GM12864 (cell line): ENCODE results near the gene SRSF12.

Source experiments
- DNase-seq: peaks from one replicate; pipeline ENCODE4 v3.0.0-alpha.2; 2011; ENCODE audit warnings: low read depth
- H3K4me3 ChIP-seq: 2 replicates; pipeline ENCODE4 v1.5.1; 2011; ENCODE audit warnings: mild to moderate bottlenecking, low read depth, low read length, control low read depth
- CTCF ChIP-seq: IDR thresholded peaks from 2 replicates; pipeline ENCODE4 v1.5.1; 2011; ENCODE audit warnings: low read depth, mild to moderate bottlenecking, moderate library complexity, low read length, control low read depth, inconsistent platforms; ENCODE audit errors: missing control alignments

Gene SRSF12

DNA sequence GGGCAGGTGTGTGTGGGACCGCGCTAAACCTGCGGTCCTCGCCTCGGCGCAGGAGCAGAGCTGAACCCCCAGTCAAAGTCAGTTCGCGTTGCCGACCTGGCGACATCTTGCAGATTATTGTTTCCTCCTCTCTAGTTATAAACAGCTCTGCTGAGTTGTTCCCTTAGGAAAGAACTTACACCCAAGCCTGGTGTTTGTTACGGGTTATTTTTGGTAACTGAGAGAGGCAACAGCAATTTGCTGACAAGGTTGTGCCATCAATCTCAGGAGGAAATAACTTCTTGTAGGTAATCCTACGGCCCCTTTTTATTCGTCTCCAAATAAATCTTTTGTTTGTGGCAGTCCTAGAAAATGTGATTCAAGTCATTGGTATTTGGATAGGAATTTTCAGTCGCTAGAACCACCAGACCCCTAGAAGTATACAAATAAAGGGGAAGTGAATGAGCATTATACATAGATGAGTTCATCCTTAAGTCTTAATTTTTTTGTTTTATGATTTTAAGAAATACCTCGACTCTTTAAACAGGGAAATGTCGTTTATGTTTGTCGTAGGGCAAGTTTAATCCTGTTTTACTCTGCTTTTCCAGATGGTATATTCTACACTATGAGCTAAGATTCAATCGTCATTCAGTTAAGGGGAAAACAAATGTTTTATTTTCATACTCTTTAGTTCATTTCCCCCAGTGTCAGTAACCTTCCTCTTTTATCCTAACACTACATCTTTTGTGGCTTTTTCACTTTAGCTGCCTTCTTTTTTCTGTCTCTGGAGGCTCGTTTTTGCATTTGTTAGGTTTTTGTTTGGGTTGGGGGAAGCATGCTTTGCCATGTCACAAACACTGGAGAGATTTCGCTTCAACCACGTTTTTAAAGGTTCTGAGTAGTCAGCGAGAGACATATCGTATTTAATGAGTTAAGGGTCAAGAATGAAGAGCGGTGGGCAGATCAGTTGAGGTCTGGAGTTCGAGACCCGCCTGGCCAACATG, 29.1 kb upstream of the SRSF12 start:
- H3K4me3 ChIP-seq = peak overlapping the region; percentile 92
- DNase-seq = no peak
- no peak for TF ChIP-seq CTCF

DNA sequence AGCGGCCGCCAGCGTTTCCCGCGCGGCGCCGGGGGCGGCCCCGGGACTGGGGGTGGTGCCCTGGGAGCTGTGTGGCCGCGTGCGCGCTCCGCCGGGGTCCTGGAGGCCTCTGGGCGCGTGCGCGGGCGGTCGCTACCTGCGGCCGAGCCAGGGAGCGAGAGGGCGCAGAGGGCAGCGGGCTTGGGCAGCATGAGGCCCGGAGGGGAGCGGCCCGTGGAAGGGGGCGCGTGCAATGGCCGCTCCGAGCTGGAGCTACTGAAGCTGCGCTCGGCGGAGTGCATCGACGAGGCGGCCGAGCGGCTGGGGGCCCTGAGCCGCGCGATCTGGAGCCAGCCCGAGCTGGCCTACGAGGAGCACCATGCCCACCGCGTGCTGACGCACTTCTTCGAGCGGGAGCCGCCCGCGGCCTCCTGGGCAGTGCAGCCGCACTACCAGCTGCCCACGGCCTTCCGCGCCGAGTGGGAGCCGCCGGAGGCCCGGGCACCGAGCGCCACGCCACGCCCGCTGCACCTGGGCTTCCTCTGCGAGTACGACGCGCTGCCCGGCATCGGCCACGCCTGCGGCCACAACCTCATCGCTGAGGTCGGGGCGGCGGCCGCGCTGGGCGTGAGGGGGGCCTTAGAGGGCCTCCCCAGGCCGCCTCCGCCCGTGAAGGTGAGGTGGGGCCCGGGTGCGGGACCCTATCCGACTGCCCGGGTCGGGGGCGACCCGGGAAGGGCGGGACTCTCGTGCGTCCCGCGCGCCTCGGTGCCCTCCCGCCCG, 28.3 kb upstream of the SRSF12 start, which contains the start of gene PM20D2:
Gene PM20D2 (plus strand): TSS at position 100 of the 762 bp plus-strand sequence. CDS start 90 bp downstream, at position 190.
- DNase-seq = no peak
- no peak for TF ChIP-seq CTCF
- peak within 1 kb of the TSS; percentile 92 for H3K4me3 ChIP-seq

DNA sequence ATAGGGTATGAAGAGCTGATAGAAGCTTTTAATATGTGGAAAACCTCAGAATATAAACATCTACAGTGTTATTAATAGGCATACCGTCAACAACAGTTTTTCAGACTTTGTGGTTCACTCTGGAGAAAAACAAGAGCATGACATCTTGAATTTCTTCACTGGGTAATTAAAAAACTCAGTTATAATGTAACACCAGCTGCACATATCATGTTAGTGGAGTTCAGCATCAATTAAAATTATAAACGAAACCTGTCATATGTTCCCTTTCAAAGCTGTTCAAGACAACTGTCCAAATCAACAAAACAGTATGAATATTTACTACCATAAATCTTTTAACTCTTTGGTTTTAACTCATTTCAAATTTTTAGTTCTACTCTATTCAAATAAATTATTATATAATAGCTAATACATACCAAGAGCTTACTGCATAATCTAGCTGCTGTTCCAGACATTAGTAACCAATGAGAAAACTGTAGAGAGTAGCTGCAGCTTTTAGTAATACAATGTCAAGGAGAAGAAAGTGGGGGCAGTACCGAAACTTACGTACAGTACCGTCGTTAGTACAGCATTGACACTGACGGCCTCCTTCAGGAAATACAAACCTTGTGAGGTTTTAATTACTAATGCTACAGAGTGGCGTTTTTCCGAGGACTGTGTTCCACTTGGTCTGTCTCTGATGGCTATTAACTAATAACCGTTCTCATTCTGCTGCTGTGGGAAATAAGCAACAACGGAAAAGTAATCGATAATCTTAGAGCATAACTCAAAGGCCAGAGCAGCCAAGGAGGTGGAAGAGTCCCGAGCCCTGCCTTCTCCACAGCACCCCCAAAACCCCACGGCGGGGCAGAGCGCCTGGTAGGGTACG, 27.5 kb upstream of the SRSF12 start:
- TF ChIP-seq CTCF = no peak
- DNase-seq = peak; percentile 52
- peak overlapping the region; percentile 92 for H3K4me3 ChIP-seq

- no peak overlapping the region for H3K4me3 ChIP-seq
- TF ChIP-seq CTCF = no peak
- DNase-seq = no peak
Observed at GRCh38 chr6:89144354-89144906, 26.6 kb upstream of the SRSF12 start.

- DNase-seq = no peak
- H3K4me3 ChIP-seq = no peak overlapping the region
- no peak for TF ChIP-seq CTCF
Observed at GRCh38 chr6:89140347-89141156, 22.7 kb upstream of the SRSF12 start.
